Erythroblast (primary cell): ENCODE results near the gene KLKB1.

Experiments used
- GATA1 ChIP-seq: IDR thresholded peaks from 2 replicates; pipeline ENCODE4 v1.6.1; 2011; ENCODE audit warnings: low read depth, mild to moderate bottlenecking, control low read depth, low read length, moderate library complexity
- POLR2A ChIP-seq: IDR thresholded peaks from 2 replicates; pipeline ENCODE4 v1.6.1; 2011; ENCODE audit warnings: mild to moderate bottlenecking, low read length

- TF ChIP-seq POLR2A, result no peak
- no peak for TF ChIP-seq GATA1
Observed at GRCh38 chr4:186258216-186258811, 31.0 kb downstream of the KLKB1 start.
